Endodermal cell (in vitro differentiated cells): ENCODE measurements around the gene UTP4. TPM values are rescaled to one million over a fixed set of nuclear protein-coding genes. Genes with fewer than 3 reads are reported as not detected.
A peak's percentile ranks its signal among the peaks of the same experiment; 100 is the strongest.

Experiments used
- DNase-seq: peaks from one replicate; pipeline ENCODE4 v3.0.0-alpha.2; 2017
- H3K27ac ChIP-seq: 2 replicates; pipeline ENCODE4 v1.5.1; 2013; ENCODE audit warnings: mild to moderate bottlenecking, low read depth, low read length, moderate library complexity
- H3K27me3 ChIP-seq: 2 replicates; pipeline ENCODE4 v1.6.1; 2013; ENCODE audit warnings: mild to moderate bottlenecking, low read length, moderate library complexity; ENCODE audit not compliant: insufficient read depth, control insufficient read depth, poor library complexity, severe bottlenecking
- H3K36me3 ChIP-seq: 2 replicates; pipeline ENCODE4 v1.7.0; 2013; ENCODE audit warnings: mild to moderate bottlenecking, low read length, moderate library complexity; ENCODE audit not compliant: control insufficient read depth, insufficient read depth
- H3K4me1 ChIP-seq: one replicate; pipeline ENCODE4 v1.7.0; 2013; ENCODE audit warnings: low read length; ENCODE audit not compliant: control insufficient read depth, insufficient read depth
- H3K4me3 ChIP-seq: 2 replicates; pipeline ENCODE4 v1.5.1; 2013; ENCODE audit warnings: mild to moderate bottlenecking, low read length, moderate library complexity
- H3K9ac ChIP-seq: 2 replicates; pipeline ENCODE4 v1.6.1; 2013; ENCODE audit warnings: mild to moderate bottlenecking, low read length, moderate library complexity; ENCODE audit not compliant: poor library complexity, severe bottlenecking; ENCODE audit errors: extremely low read depth
- H3K9me3 ChIP-seq: 2 replicates; pipeline ENCODE4 v1.6.1; 2013; ENCODE audit warnings: mild to moderate bottlenecking, low read length, moderate library complexity; ENCODE audit not compliant: control insufficient read depth
- H3K27ac Mint-ChIP-seq: 2 replicates; pipeline ENCODE4 v1.8.0; 2020; ENCODE audit warnings: mixed read lengths
- H3K27me3 Mint-ChIP-seq: 2 replicates; pipeline ENCODE4 v1.8.0; 2021; ENCODE audit warnings: mild to moderate bottlenecking, mixed read lengths; ENCODE audit not compliant: insufficient read depth
- H3K36me3 Mint-ChIP-seq: 2 replicates; pipeline ENCODE4 v1.8.0; 2020; ENCODE audit warnings: low read depth, mixed read lengths
- H3K4me1 Mint-ChIP-seq: 2 replicates; pipeline ENCODE4 v1.8.0; 2020; ENCODE audit warnings: mixed read lengths
- H3K4me3 Mint-ChIP-seq: 2 replicates; pipeline ENCODE4 v1.8.0; 2020; ENCODE audit warnings: mild to moderate bottlenecking, moderate library complexity, mixed read lengths
- H3K9me3 Mint-ChIP-seq: 2 replicates; pipeline ENCODE4 v1.8.0; 2020; ENCODE audit warnings: mild to moderate bottlenecking, mixed read lengths
- CTCF ChIP-seq: fragments of 200-600 bp; sonication (generic); conservative IDR thresholded peaks from 2 replicates; pipeline ENCODE4 v1.5.0; 2021; ENCODE audit warnings: antibody characterized with exemption, mild to moderate bottlenecking
- WGBS, 2 experiments: methylation state at CpG; one replicate each; pipeline versions ENCODE4 v1.1.5 to v1.1.7; 2013; ENCODE audit warnings: missing lambda C conversion rate in 2 of 2, mixed read lengths in 1 of 2; ENCODE audit not compliant: insufficient coverage in 1 of 2, insufficient read length in 1 of 2; 5-methylcytosine and 5-hydroxymethylcytosine counted together
- total RNA-seq, 2 donors: library from RNA; stranded (reverse); fragmentation: NEBNext Ultra II Directional in 1 of 2; extraction: Animal tissue kit (Norgen Biotek cat#: 25700) in 1 of 2; gene quantifications; 2 replicates in 1 of 2; 3 replicates in 1 of 2; pipeline ENCODE4 v1.2.1, GENCODE V29; 2021

Gene UTP4
- total RNA-seq, 2 donors from 2014 or later = 44.1 to 45.3 TPM

GRCh38 chr16:69201291-69201690 is 68.8 kb downstream of the UTP4 start:
- H3K27me3 ChIP-seq = no peaks in the 10 kb centered on the region
- H3K27ac Mint-ChIP-seq = no peak overlapping the region
- H3K4me1 ChIP-seq = no peaks in the 10 kb centered on the region
- H3K27ac ChIP-seq = no peak overlapping the region
- H3K27me3 Mint-ChIP-seq = no peaks in the 10 kb centered on the region
- no peak for DNase-seq
- 71 to 83% methylated on average over 1 to 2 of the region's 2 CpGs for WGBS, 2 experiments
- H3K9me3 Mint-ChIP-seq = no peaks in the 10 kb centered on the region
- H3K36me3 ChIP-seq = no peaks in the 10 kb centered on the region
- peaks cover 2% of the 10 kb centered on the region for H3K36me3 Mint-ChIP-seq
- TF ChIP-seq CTCF = no peak
- H3K9me3 ChIP-seq = no peaks in the 10 kb centered on the region
- H3K4me1 Mint-ChIP-seq = peaks cover 3% of the 10 kb centered on the region
- H3K4me3 Mint-ChIP-seq = no peak overlapping the region
- H3K4me3 ChIP-seq = no peak overlapping the region
- no peak overlapping the region for H3K9ac ChIP-seq

GRCh38 chr16:69201787-69202186 is 69.3 kb downstream of the UTP4 start:
- no peak overlapping the region for H3K4me3 ChIP-seq
- no peaks in the 10 kb centered on the region for H3K9me3 ChIP-seq
- no peaks in the 10 kb centered on the region for H3K4me1 ChIP-seq
- no peak for DNase-seq
- H3K27me3 ChIP-seq = no peaks in the 10 kb centered on the region
- H3K36me3 ChIP-seq = no peaks in the 10 kb centered on the region
- no peak overlapping the region for H3K9ac ChIP-seq
- WGBS, 2 experiments = 75 to 92% methylated on average over 2 of the region's 2 CpGs
- peaks cover 3% of the 10 kb centered on the region for H3K4me1 Mint-ChIP-seq
- peak overlapping the region; percentile 17 for H3K27ac Mint-ChIP-seq
- no peaks in the 10 kb centered on the region for H3K27me3 Mint-ChIP-seq
- H3K36me3 Mint-ChIP-seq = peaks cover 2% of the 10 kb centered on the region
- TF ChIP-seq CTCF = no peak
- H3K4me3 Mint-ChIP-seq = no peak overlapping the region
- no peaks in the 10 kb centered on the region for H3K9me3 Mint-ChIP-seq
- H3K27ac ChIP-seq = no peak overlapping the region

GRCh38 chr16:69204172-69204571 is 71.7 kb downstream of the UTP4 start:
- Histone ChIP-seq H3K4me1 (no peaks in the 10 kb centered on the region), H3K9ac (no peak overlapping the region), H3K36me3 (no peaks in the 10 kb centered on the region), H3K9me3 (no peaks in the 10 kb centered on the region), H3K27me3 (peaks cover 5% of the 10 kb centered on the region), H3K27ac (no peak overlapping the region), H3K4me3 (no peak overlapping the region)
- Mint-ChIP-seq H3K36me3 (peaks cover 2% of the 10 kb centered on the region), H3K4me1 (peaks cover 3% of the 10 kb centered on the region), H3K9me3 (no peaks in the 10 kb centered on the region), H3K27ac (peak overlapping the region; percentile 60), H3K4me3 (no peak overlapping the region), H3K27me3 (no peaks in the 10 kb centered on the region)
- no peak for DNase-seq
- TF ChIP-seq CTCF = no peak
